ENCODE results near the gene MGAT4C. TPM values are rescaled to one million over a fixed set of nuclear protein-coding genes. Genes with fewer than 3 reads are reported as not detected.

MGAT4C gene
- total RNA-seq, 1 experiment from 2014 or later = not detected

DNA sequence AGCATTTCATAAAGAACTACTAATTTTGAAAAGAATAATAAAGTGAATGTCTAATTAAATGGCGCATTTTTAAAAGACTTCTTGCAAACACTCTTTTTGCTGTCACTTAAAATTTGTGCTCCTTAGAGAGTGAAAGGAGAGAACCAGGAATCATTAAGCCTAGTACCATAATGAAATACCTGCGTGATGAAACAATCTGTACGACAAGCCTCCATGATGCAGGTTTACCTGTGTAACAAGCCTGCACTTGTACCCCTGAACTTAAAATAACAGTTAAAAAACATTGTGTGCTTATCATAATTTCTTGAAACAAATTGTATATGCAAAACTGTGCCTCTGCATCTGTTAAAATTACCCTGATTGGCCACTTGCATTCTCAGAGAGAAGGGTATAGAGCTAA lies 108.1 kb downstream of the MGAT4C start:
- Mint-ChIP-seq H3K9me3 (ENCODE audit: unreplicated experiment) (no peaks in the 10 kb centered on the region), H3K27ac (ENCODE audit: low read depth, unreplicated experiment) (no peak overlapping the region), H3K27me3 (ENCODE audit: insufficient read depth, unreplicated experiment) (no peaks in the 10 kb centered on the region), H3K36me3 (ENCODE audit: insufficient read depth, unreplicated experiment) (no peaks in the 10 kb centered on the region), H3K4me3 (ENCODE audit: unreplicated experiment) (no peak overlapping the region), H3K4me1 (ENCODE audit: insufficient read depth, unreplicated experiment) (peaks cover 5% of the 10 kb centered on the region)
- DNase-seq (ENCODE audit: unreplicated experiment) = peak; percentile 6
- CTCF ChIA-PET = no interaction called here
- intact Hi-C loops (cut with micrococcal nuclease) = no loop called here
- TF ChIP-seq, protein P1, sequence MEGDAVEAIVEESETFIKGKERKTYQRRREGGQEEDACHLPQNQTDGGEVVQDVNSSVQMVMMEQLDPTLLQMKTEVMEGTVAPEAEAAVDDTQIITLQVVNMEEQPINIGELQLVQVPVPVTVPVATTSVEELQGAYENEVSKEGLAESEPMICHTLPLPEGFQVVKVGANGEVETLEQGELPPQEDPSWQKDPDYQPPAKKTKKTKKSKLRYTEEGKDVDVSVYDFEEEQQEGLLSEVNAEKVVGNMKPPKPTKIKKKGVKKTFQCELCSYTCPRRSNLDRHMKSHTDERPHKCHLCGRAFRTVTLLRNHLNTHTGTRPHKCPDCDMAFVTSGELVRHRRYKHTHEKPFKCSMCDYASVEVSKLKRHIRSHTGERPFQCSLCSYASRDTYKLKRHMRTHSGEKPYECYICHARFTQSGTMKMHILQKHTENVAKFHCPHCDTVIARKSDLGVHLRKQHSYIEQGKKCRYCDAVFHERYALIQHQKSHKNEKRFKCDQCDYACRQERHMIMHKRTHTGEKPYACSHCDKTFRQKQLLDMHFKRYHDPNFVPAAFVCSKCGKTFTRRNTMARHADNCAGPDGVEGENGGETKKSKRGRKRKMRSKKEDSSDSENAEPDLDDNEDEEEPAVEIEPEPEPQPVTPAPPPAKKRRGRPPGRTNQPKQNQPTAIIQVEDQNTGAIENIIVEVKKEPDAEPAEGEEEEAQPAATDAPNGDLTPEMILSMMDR (IDR thresholded peaks at IDR 0.05; ENCODE audit: unreplicated experiment) = no peak
- POLR2A ChIA-PET = no interaction called here
- BruUV-seq (replicated peaks) = no TSS peak

DNA sequence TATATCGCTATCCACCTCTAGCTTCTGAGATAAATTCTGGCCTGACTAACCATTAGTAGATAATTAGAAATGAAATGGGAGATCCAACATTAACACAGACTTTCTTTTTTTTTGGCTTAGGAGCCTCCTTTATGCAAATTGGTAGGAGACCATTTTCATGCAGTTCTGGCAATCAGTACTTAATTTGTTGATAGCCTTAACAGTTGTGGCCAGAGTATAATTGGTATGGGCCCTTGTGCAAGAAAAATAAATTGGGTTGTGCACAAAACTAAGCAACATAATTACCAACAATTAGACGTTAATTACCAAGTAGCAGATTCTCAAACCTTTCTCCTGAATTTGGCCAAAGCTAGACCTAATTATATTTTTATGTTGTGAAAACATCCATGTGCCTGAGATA lies 111.0 kb downstream of the MGAT4C start:
- DNase-seq (ENCODE audit: unreplicated experiment) = no peak
- H3K36me3 Mint-ChIP-seq (ENCODE audit: insufficient read depth, unreplicated experiment) = no peaks in the 10 kb centered on the region
- TF ChIP-seq, protein P1 (IDR thresholded peaks at IDR 0.05; ENCODE audit: unreplicated experiment) = no peak
- ChIA-PET POLR2A (no interaction called here), CTCF (no interaction called here)
- intact Hi-C loops (cut with micrococcal nuclease) = no loop called here
- no TSS peak for BruUV-seq (replicated peaks)
- H3K27ac Mint-ChIP-seq (ENCODE audit: low read depth, unreplicated experiment) = no peak overlapping the region
- H3K27me3 Mint-ChIP-seq (ENCODE audit: insufficient read depth, unreplicated experiment) = no peaks in the 10 kb centered on the region
- no peak overlapping the region for H3K4me3 Mint-ChIP-seq (ENCODE audit: unreplicated experiment)
- peaks cover 5% of the 10 kb centered on the region for H3K4me1 Mint-ChIP-seq (ENCODE audit: insufficient read depth, unreplicated experiment)
- no peaks in the 10 kb centered on the region for H3K9me3 Mint-ChIP-seq (ENCODE audit: unreplicated experiment)

DNA sequence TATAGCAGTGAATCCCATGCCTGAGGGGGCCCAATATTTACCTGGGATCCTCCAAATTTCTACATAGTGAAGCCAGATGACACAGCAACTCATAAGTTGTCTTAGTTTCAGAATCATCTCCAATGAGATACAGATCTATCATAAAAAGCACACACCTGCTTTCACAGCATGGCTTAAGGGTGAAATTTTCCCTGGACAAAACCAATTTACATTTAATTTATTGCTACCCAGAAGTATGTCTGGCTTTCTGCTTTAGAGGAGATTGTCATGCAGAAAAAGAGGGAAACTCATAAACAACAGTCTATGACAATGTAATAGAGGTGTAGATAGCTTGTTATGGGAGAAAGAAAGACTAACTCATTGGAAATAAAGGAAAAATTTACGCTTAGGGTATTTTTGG lies 113.0 kb downstream of the MGAT4C start:
- Mint-ChIP-seq H3K9me3 (ENCODE audit: unreplicated experiment) (no peaks in the 10 kb centered on the region), H3K4me1 (ENCODE audit: insufficient read depth, unreplicated experiment) (peaks cover 2% of the 10 kb centered on the region), H3K27ac (ENCODE audit: low read depth, unreplicated experiment) (no peak overlapping the region), H3K4me3 (ENCODE audit: unreplicated experiment) (no peak overlapping the region), H3K27me3 (ENCODE audit: insufficient read depth, unreplicated experiment) (no peaks in the 10 kb centered on the region), H3K36me3 (ENCODE audit: insufficient read depth, unreplicated experiment) (no peaks in the 10 kb centered on the region)
- intact Hi-C loops (cut with micrococcal nuclease) = no loop called here
- DNase-seq (ENCODE audit: unreplicated experiment) = no peak
- TF ChIP-seq, protein P1 (IDR thresholded peaks at IDR 0.05; ENCODE audit: unreplicated experiment) = no peak
- BruUV-seq (replicated peaks) = no TSS peak
- CTCF ChIA-PET = interaction anchor here (0.8 kb wide), 1 partner anchor 1104 kb away, joined by 6 read pairs; no protein-coding TSS in a partner anchor
- POLR2A ChIA-PET = interaction anchor here (0.6 kb wide), 1 partner anchor 23 kb away, joined by 3 read pairs; no protein-coding TSS in a partner anchor

DNA sequence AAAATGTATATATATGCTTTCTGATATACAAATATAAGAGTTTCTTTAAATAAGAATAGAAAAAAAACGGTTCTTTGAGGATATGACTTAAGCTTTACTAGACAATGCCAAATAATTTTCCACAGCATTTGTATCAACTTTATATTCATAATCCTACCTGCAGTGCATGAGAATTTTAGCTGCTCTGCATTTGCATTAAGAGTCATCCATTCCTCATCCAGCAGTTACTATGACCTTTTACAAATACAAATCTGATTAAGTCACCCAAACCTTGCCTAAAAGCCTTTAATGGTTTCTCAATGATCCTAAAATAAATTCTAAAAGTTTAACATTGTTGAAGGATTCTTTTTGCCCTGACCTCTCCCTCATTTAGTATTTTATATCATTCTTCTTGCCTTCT lies 116.5 kb downstream of the MGAT4C start:
- no peak for DNase-seq (ENCODE audit: unreplicated experiment)
- intact Hi-C loops (cut with micrococcal nuclease) = no loop called here
- no TSS peak for BruUV-seq (replicated peaks)
- ChIA-PET POLR2A (no interaction called here), CTCF (no interaction called here)
- Mint-ChIP-seq H3K4me3 (ENCODE audit: unreplicated experiment) (no peak overlapping the region), H3K27me3 (ENCODE audit: insufficient read depth, unreplicated experiment) (no peaks in the 10 kb centered on the region), H3K4me1 (ENCODE audit: insufficient read depth, unreplicated experiment) (peaks cover 12% of the 10 kb centered on the region), H3K36me3 (ENCODE audit: insufficient read depth, unreplicated experiment) (no peaks in the 10 kb centered on the region), H3K27ac (ENCODE audit: low read depth, unreplicated experiment) (no peak overlapping the region), H3K9me3 (ENCODE audit: unreplicated experiment) (no peaks in the 10 kb centered on the region)
- TF ChIP-seq, protein P1 (IDR thresholded peaks at IDR 0.05; ENCODE audit: unreplicated experiment) = no peak

Data from MCF 10A (cell line).